HFF-Myc (cell line): ENCODE data around the gene ADARB1.

Experiments
- DNase-seq: peaks from one replicate; pipeline ENCODE4 v3.0.0-alpha.2; 2011; ENCODE audit warnings: low read depth; ENCODE audit errors: extremely low read depth
- H3K4me3 ChIP-seq: replicated peaks from 2 replicates; pipeline ENCODE4 v1.5.1; 2011; ENCODE audit warnings: low read depth, mild to moderate bottlenecking, control low read depth, low read length
- CTCF ChIP-seq: IDR thresholded peaks from 2 replicates; pipeline ENCODE4 v1.5.1; 2012; ENCODE audit warnings: mild to moderate bottlenecking, low read depth, low read length, control low read depth; ENCODE audit errors: missing control alignments

Gene ADARB1

GRCh38 chr21:45047257-45047656 is 27.1 kb upstream of the ADARB1 start:
- H3K4me3 ChIP-seq = no peak overlapping the region
- no peak for TF ChIP-seq CTCF
- no peak for DNase-seq

DNA sequence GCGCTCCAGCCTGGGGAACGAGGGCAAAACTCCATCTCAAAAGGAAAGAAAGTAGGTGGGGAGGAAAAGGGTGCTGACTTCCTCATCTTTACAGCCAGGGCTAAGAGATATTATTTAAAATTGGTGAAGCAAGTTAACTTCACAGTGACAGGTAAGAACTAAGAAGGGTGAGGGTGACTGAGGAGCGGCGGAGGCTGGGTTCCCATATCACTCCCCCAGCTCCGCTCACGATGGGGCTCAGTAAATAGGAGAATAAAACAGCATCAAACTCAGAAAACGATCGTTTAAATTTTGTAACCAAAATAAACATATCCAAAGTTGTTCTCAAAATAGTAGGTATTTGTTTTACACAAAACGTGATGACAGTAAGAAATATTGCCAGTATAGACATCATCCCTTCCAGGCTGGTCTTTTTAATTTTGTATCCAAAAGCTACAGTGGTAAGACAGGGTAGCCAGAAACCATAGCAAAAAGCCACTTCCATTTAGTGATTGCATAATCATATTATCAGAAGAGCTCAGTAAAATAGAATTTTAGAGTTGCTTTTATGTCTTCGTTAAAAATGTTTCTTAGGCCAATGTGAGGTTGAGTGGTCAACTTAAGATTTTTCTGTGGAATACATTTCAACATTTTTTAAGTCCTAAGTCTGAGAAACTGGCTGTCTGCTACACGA is 26.2 kb upstream of the ADARB1 start:
- DNase-seq = no peak
- H3K4me3 ChIP-seq = no peak overlapping the region
- TF ChIP-seq CTCF = no peak

GRCh38 chr21:45048968-45049367 is 25.4 kb upstream of the ADARB1 start:
- DNase-seq = no peak
- H3K4me3 ChIP-seq = no peak overlapping the region
- no peak for TF ChIP-seq CTCF

GRCh38 chr21:45049714-45050344 is 24.6 kb upstream of the ADARB1 start:
- DNase-seq = no peak
- H3K4me3 ChIP-seq = no peak overlapping the region
- no peak for TF ChIP-seq CTCF

DNA sequence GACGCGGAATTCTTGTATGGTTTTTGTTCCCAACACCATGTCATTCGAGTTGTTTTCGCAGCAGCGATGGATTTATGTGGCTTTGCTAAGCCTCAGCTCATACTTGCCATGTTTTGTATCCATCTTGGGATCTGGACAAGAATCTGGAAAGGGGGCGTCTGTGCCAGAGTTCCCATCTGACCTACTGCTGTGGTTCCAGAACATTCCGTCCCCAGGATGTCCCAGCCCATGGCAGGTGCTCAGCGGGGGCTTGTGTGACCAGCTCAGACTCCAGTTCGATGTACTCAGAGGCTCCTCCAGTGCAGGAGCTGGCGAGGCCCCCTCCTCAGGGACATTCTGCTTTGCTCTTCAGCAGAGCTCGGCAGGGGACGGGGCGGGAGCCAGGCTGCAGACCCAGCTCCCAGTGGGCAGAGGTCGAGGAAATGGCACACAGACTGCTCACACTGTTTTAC is 24.0 kb upstream of the ADARB1 start:
- TF ChIP-seq CTCF = no peak
- DNase-seq = no peak

GRCh38 chr21:45050797-45051489 is 23.4 kb upstream of the ADARB1 start:
- no peak for TF ChIP-seq CTCF
- H3K4me3 ChIP-seq = no peak overlapping the region
- no peak for DNase-seq

More for the DNA sequence above, 24.0 kb upstream of the ADARB1 start:
- H3K4me3 ChIP-seq = no peak overlapping the region
